ENCODE results near the gene UNKL.

The UNKL gene

GRCh38 chr16:1372292-1372950, 42.1 kb downstream of the UNKL start:
- no peak for DNase-seq

- no peak for DNase-seq
These were observed 43.2 kb downstream of the UNKL start for GRCh38 chr16:1371054-1371978.

- DNase-seq: no peak
These were observed 46.9 kb downstream of the UNKL start for GRCh38 chr16:1367486-1368174.

- no peak for DNase-seq
These were observed 47.7 kb downstream of the UNKL start for GRCh38 chr16:1366712-1367299.

- peak; percentile 37 for DNase-seq
These were observed 48.3 kb downstream of the UNKL start for GRCh38 chr16:1366060-1366711.

- DNase-seq: no peak
These were observed 50.0 kb downstream of the UNKL start for GRCh38 chr16:1364510-1364909.

GRCh38 chr16:1363501-1364041, 50.9 kb downstream of the UNKL start:
- DNase-seq: peak; percentile 77

- no peak for DNase-seq
These were observed 51.7 kb downstream of the UNKL start for GRCh38 chr16:1362807-1363206.

GRCh38 chr16:1361685-1362360, 52.7 kb downstream of the UNKL start:
- DNase-seq: no peak

- no peak for DNase-seq
These were observed 56.5 kb downstream of the UNKL start for GRCh38 chr16:1357906-1358566.

- DNase-seq: no peak
These were observed 58.2 kb downstream of the UNKL start for GRCh38 chr16:1356061-1356900.

- no peak for DNase-seq
These were observed 58.9 kb downstream of the UNKL start for GRCh38 chr16:1355591-1355990.

GRCh38 chr16:1354815-1355540, 59.5 kb downstream of the UNKL start:
- peak; percentile 80 for DNase-seq

- peak; percentile 95 for DNase-seq
These were observed 62.7 kb downstream of the UNKL start, which contains the start of the genes GNPTG and TSR3 for GRCh38 chr16:1351582-1352362. TSS of gene GNPTG (plus strand) at chr16:1351931. CDS start at chr16:1351966, 35 bp downstream. TSS of gene TSR3 (minus strand) at chr16:1351878. CDS start at chr16:1351804, 74 bp downstream.

- no peak for DNase-seq
These were observed 63.3 kb downstream of the UNKL start for GRCh38 chr16:1351215-1351581.

GRCh38 chr16:1350691-1351090, 63.8 kb downstream of the UNKL start:
- DNase-seq: no peak

- no peak for DNase-seq
These were observed 64.6 kb downstream of the UNKL start for GRCh38 chr16:1349951-1350350.

- DNase-seq: no peak
These were observed 65.2 kb downstream of the UNKL start for GRCh38 chr16:1349351-1349750.

All from hematopoietic multipotent progenitor cell treated with erythropoietin and hydrocortisone succinate and interleukin-3 and kit ligand, for 4 days (in vitro differentiated cells).